Skeletal muscle tissue (tissue), 4 donors: ENCODE data around the gene SFT2D2. TPM values are rescaled to one million over a fixed set of nuclear protein-coding genes. Genes with fewer than 3 reads are reported as not detected.

Source experiments
- H3K27ac ChIP-seq: one replicate; pipeline ENCODE4 v1.7.0; 2013; ENCODE audit warnings: mild to moderate bottlenecking, low read depth, low read length, inconsistent platforms
- H3K27me3 ChIP-seq, 3 donors: one replicate each; pipeline ENCODE4 v1.7.0; 2013; ENCODE audit warnings: low read length in 3 of 3; ENCODE audit not compliant: control insufficient read depth in 3 of 3, insufficient read depth in 3 of 3
- H3K36me3 ChIP-seq, 3 donors: one replicate each; pipeline ENCODE4 v1.7.0; 2013; ENCODE audit warnings: low read length in 3 of 3; ENCODE audit not compliant: control insufficient read depth in 3 of 3, insufficient read depth in 3 of 3
- H3K4me1 ChIP-seq, 3 donors: one replicate each; pipeline ENCODE4 v1.7.0; 2013; ENCODE audit warnings: low read length in 3 of 3, mild to moderate bottlenecking in 3 of 3; ENCODE audit not compliant: control insufficient read depth in 3 of 3, insufficient read depth in 3 of 3
- H3K4me3 ChIP-seq, 3 donors: one replicate each; pipeline ENCODE4 v1.7.0; 2013; ENCODE audit warnings: low read length in 3 of 3
- H3K9ac ChIP-seq, 3 donors: one replicate each; pipeline ENCODE4 v1.7.0; 2013; ENCODE audit warnings: low read length in 3 of 3, mild to moderate bottlenecking in 3 of 3, moderate library complexity in 2 of 3, low read depth in 1 of 3
- H3K9me3 ChIP-seq, 3 donors: one replicate each; pipeline ENCODE4 v1.7.0; 2013; ENCODE audit warnings: low read length in 3 of 3; ENCODE audit not compliant: control insufficient read depth in 3 of 3
- total RNA-seq: library from RNA; depleted of rRNA; stranded (reverse); fragments of >200 nt; gene quantifications from one replicate; pipeline ENCODE4 v1.2.3, GENCODE V29; 2014
- donor health status: Osteomylitis.

SFT2D2 gene
- total RNA-seq, 1 donor from 2014 or later: 18.8 TPM

DNA sequence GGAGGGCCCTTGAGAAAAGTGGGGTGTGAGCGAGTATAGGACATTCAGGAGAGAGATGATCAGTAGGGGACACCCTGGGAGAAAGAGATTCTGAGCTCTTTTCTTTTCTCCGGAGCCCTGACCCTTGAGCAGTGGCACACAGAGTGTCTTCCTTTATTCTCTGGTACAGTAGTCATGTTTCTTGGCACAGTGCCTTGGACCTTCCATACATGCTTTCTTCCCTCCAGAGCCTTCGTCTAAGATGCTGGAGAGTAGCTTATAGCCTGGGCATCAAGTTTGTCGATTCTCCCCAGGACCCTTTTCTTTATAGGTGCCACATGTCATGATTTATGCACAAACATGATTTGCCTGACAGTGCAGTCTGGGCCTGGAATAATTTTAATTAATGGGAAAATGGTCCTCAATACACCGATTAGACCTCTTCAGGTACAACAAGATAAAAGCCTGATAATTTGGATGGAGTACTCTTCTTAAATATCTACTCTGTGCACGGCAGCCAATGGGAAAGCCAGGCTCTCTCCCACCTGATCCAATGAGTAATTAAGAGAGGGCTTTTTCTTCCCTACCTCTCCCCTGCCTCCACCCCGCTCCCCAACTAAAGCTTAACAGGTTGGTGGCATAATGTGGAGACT lies 54.6 kb downstream of the SFT2D2 start, which contains the start of gene TBX19:
Gene TBX19, plus strand, starts transcription at position 582 of the 632 bp plus-strand sequence. CDS start 214 bp downstream, outside the sequence.
- Histone ChIP-seq H3K27ac (no peak within 1 kb of the TSS), H3K9ac (no peak within 1 kb of the TSS), H3K4me1 (no peaks in the 10 kb centered on the region), H3K9me3 (no peaks in the 10 kb centered on the region), H3K36me3 (no peaks in the 10 kb centered on the region), H3K27me3 (no peaks in the 10 kb centered on the region), H3K4me3 (no peak within 1 kb of the TSS)

DNA sequence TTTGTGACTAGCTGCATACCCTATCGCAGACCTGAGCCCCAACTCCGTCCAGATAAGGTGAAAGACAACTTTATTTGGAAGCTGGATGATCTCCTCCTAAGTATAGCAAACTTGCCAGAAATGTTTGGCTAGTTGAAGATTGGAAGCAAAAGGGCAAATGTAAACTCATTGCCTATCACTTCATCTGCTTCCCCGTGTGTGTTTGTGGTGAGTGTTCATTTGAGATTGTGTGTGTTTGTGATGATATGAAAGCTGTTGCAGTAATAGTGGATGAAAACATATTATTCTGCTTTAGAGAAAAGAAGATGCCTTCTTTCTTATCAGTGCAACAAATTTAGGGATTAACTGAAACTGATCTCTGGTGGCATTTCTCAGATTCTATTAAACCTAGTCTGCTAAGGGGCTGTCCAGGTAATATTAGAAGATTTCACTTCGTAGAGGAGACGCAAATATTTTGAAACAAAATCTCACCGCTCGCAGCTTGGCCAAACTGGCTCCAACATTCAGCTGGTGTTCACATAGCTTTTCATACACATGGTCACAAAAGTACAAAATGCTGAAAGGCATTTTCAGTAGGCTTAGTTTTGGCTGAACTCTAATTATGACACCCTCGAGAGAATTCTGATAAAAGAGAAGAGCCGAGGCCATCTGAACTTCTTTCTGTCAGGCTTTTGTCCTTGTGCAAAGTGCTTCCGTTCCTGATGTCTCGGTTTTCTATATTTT lies 56.0 kb downstream of the SFT2D2 start:
- H3K9me3 ChIP-seq: no peaks in the 10 kb centered on the region
- H3K4me3 ChIP-seq: no peak overlapping the region
- H3K4me1 ChIP-seq: no peaks in the 10 kb centered on the region
- H3K9ac ChIP-seq: no peak overlapping the region
- H3K27ac ChIP-seq: no peak overlapping the region
- H3K36me3 ChIP-seq: no peaks in the 10 kb centered on the region
- H3K27me3 ChIP-seq: no peaks in the 10 kb centered on the region

DNA sequence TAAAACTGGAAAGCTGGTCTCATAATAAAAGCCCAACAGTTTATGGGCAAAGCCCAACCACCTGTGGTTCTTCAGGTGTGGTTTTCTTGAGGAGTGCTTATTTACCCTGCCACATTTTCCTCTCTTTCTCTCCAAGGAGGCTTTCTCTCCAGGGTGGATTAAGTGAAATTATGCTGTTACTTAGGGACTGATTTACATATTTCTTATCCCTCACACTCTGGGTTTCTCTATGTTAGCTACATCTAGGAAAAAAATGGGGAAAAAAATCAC lies 59.7 kb downstream of the SFT2D2 start:
- no peaks in the 10 kb centered on the region for H3K9me3 ChIP-seq
- no peak overlapping the region for H3K9ac ChIP-seq
- H3K4me3 ChIP-seq: no peak overlapping the region
- H3K27ac ChIP-seq: no peak overlapping the region
- H3K36me3 ChIP-seq: no peaks in the 10 kb centered on the region
- no peaks in the 10 kb centered on the region for H3K4me1 ChIP-seq
- no peaks in the 10 kb centered on the region for H3K27me3 ChIP-seq

DNA sequence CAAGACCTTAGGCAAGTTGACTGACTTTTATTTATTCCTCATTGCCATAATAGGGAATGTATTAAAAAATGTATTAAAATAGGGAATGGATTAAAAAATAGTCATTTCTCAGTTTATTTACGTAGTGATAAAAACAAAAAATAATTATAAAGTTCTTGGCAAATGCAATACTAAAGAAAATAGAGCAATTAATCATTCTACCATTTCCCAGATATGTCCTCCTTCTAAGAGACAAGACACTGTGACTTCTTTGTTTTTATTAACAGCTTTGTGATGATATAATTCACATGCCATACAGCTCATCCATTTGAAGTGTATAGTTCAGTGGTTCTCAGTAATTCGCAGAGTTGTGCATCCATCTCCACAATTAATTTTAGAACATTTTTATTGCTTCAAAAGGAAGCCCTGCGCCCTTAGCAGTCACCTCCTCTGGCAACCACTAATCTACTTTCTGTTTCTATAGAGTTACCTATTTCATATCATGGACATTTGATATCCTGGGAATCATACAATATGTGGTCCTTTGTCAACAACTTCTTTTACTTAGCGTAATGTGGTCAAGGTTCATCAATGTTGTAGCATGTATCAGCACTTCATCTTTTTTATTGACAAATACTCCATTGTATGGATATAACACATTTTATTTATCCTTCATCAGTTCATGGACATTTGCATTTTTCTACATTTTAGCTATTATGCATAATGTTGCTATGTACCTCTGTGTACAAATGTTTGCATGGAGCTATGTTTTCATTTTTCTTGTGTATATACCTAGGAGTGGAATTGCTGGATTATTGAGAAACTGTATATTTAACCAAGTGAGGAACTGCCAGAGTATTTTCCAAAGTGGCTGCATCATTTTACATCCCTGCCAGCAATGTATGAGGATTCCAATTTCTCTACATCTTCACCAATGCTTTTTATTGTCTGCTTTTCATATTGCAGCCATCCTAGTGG lies 60.4 kb downstream of the SFT2D2 start:
- Histone ChIP-seq H3K4me3 (no peak overlapping the region), H3K27me3 (no peaks in the 10 kb centered on the region), H3K9me3 (no peaks in the 10 kb centered on the region), H3K27ac (no peak overlapping the region), H3K36me3 (no peaks in the 10 kb centered on the region), H3K9ac (no peak overlapping the region), H3K4me1 (no peaks in the 10 kb centered on the region)

DNA sequence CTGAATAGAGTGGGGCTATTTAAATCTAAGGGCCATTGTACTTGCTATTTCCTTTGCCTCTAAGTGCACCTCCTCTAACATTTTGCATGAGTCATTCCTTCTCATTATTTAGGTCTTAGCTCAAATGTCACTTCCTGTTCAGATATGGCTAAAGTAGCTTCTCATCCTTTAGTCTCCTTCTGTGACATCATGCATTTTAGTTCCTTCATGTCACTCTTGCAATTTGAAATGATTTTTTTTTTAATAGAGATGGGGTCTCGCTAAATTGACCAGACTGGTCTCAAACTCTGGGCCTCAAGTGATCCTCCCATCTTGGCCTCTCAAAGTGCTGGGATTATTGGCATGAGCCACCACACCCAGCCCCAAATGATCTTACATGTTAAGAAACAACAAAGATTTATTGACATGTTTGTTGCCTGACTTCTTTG lies 61.4 kb downstream of the SFT2D2 start:
- no peaks in the 10 kb centered on the region for H3K4me1 ChIP-seq
- H3K9ac ChIP-seq: no peak overlapping the region
- H3K36me3 ChIP-seq: no peaks in the 10 kb centered on the region
- no peaks in the 10 kb centered on the region for H3K27me3 ChIP-seq
- no peak overlapping the region for H3K27ac ChIP-seq
- no peaks in the 10 kb centered on the region for H3K9me3 ChIP-seq
- no peak overlapping the region for H3K4me3 ChIP-seq

DNA sequence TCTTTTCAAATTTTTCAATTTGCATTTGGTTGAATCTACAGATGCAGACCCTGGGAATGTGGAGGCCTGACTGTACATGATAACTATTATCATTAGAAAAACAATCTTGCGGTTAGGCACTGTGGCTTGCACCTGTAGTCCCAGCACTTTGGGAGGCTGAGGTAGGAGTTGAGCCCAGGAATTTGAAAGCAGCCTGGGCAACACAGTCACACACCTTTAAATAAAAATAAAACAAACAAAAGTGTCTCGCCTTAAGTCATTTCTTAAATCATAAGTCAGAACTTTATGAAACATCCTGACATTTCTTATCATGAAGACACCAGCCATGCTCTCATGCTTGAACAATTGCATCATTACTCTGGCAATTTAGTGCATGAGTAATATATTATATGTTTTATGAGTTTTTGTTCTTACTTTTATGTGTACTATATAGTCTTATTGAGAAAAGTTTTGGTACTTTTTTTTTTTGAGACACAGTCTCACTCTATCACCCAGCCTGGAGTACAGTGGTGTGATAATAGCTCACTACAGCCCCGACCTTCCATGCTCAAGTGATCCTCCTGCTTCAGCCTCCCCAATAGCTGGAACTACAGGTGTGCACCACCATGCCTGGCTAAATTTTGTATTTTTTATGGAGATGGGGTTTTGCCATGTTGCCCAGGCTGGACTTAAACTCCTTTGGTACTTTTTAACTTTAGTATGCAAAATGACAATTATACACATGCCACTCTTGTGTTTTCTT lies 62.7 kb downstream of the SFT2D2 start:
- Histone ChIP-seq H3K36me3 (no peaks in the 10 kb centered on the region), H3K27ac (no peak overlapping the region), H3K4me1 (no peaks in the 10 kb centered on the region), H3K9me3 (no peaks in the 10 kb centered on the region), H3K4me3 (no peak overlapping the region), H3K27me3 (no peaks in the 10 kb centered on the region), H3K9ac (no peak overlapping the region)

DNA sequence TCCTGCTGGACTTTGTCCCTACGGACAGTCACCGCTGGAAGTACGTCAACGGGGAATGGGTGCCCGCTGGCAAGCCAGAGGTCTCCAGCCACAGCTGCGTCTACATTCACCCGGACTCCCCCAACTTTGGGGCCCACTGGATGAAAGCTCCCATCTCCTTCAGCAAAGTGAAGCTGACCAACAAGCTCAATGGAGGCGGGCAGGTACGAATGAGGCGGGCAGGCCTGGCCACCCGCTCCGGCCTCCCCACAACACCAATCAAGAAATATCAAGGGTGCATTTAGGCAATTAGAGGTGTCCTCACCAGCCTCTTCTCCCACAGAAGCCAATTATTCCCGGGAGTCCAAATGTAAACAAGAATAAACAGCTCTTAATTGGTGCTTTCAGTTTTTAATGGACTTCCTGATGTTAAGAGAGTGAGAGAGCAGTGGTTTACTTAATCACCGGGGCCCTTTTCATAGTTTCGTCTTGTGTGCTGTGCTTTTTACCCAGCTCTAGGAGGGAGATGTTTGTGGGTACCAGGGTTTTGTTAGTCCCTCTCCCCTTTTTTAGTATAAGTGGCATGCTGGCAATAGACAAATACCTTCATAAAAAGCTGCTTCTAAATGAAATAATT lies 65.5 kb downstream of the SFT2D2 start:
- Histone ChIP-seq H3K4me1 (no peaks in the 10 kb centered on the region), H3K36me3 (no peaks in the 10 kb centered on the region), H3K27ac (no peak overlapping the region), H3K9ac (no peak overlapping the region), H3K27me3 (no peaks in the 10 kb centered on the region), H3K9me3 (no peaks in the 10 kb centered on the region), H3K4me3 (no peak overlapping the region)

DNA sequence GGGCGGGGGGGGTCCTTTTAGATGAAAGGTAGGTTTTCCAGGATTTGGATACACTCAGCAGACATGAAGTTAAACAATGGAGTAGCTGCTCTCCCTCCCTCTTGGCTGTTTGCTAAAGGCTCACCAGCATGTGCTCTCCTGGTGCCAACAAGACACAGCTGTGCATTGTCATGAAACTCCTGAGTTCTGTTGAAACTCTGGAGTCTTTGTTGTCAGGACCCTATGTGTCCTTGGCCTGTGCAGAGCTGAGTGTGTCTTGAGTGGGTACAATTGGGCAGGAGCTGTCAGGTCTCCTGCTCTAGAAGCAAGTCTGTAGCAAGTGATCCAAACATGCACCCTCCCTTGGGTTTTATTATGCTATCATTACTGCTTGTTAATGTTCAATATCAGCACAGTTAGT lies 67.6 kb downstream of the SFT2D2 start:
- Histone ChIP-seq H3K9ac (no peak overlapping the region), H3K27me3 (no peaks in the 10 kb centered on the region), H3K4me1 (no peaks in the 10 kb centered on the region), H3K4me3 (no peak overlapping the region), H3K9me3 (no peaks in the 10 kb centered on the region), H3K36me3 (no peaks in the 10 kb centered on the region), H3K27ac (no peak overlapping the region)

DNA sequence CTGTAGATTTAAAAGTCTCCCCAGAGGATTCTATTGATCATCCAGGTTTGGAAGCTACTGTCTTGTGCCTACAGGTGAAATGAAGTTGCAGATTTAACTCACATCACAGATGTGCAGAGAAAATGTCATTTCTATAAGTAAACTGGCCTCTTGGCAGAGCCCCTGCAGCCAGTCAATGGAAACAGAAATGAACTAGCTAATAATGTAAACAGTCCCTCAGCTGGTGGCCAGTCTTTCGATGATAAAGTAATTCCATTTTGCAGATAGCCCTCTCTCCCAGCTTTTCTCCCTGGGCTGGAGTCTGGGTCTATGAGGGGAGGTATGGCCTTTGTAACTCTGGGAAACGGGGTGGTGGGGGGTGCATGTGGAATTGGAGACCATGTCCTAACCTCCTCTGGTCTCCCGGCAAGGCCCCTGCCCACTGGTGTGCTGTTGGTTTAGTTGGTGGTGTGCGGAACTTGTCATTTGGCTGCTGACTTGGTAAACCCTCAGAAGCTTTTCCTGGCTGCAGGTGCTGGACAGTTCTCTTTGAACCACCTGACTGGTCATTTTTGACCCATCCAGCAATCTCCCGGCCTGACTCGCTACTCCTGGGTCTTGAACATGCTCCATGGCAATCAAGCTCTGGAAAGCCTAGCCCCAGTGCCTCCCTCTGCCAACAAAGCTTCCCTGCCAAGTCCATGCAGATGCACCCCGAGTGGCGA lies 69.8 kb downstream of the SFT2D2 start:
- no peaks in the 10 kb centered on the region for H3K9me3 ChIP-seq
- no peak overlapping the region for H3K4me3 ChIP-seq
- H3K27me3 ChIP-seq: no peaks in the 10 kb centered on the region
- H3K36me3 ChIP-seq: no peaks in the 10 kb centered on the region
- no peak overlapping the region for H3K27ac ChIP-seq
- no peaks in the 10 kb centered on the region for H3K4me1 ChIP-seq
- H3K9ac ChIP-seq: no peak overlapping the region
